Nucleus accumbens (tissue), 56 donors: ENCODE measurements around the gene NPLOC4.

Experiments
- DNase-seq, 56 donors: peaks; one replicate each; lab custom pipeline; 2025; lab: John Stamatoyannopoulos, UW

The NPLOC4 gene

GRCh38 chr17:81526662-81527571, 110.0 kb downstream of the NPLOC4 start:
- DNase-seq = no peak

GRCh38 chr17:81524865-81525159, 112.1 kb downstream of the NPLOC4 start:
- DNase-seq = no peak

DNA sequence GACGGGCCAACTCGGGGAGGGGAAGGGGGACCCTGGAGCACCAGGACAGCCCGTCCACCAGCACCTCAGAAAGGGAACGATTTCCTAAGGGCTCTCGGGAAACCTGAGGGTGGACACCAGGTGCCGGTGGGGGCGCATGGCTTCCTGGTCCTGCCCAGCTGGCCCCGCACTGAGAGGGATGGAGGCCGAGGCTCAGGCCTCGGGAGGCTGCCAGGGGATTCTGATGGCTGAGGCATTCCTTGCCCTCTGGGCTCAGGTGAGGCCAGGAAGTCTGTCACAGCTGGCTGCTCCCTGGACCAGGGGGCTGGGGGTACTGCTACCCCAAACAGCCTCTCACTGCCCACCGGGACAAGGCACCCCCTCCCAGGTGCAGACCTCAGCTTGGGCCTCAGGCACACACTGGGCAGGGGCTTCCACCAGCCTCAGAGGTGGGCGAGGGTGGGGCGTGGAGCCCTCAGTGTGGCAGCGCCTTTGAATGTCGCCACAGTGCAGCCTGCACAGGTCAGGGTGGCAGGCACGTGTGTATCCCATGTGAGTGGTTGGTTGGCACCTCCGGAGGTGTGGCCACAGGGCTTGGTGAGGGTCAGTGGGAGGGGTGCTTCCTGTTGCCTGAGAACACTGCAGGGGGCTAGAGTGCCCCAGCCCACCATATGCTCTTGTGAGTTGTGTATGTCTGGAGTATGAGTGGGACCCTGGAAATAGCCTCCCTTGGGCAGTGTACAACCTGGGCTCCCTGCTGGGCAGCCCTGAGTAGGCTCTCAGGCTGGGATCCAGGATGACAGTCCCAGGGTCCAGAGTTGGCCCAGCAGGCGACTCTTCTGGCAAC, 112.7 kb downstream of the NPLOC4 start:
- no peak for DNase-seq

- DNase-seq = peak in 39 of 56 donors; percentile 10 to 71 (median 46)
These were observed 113.4 kb downstream of the NPLOC4 start for GRCh38 chr17:81523402-81524038.

- no peak for DNase-seq
These were observed 114.2 kb downstream of the NPLOC4 start for GRCh38 chr17:81522491-81523401.

DNA sequence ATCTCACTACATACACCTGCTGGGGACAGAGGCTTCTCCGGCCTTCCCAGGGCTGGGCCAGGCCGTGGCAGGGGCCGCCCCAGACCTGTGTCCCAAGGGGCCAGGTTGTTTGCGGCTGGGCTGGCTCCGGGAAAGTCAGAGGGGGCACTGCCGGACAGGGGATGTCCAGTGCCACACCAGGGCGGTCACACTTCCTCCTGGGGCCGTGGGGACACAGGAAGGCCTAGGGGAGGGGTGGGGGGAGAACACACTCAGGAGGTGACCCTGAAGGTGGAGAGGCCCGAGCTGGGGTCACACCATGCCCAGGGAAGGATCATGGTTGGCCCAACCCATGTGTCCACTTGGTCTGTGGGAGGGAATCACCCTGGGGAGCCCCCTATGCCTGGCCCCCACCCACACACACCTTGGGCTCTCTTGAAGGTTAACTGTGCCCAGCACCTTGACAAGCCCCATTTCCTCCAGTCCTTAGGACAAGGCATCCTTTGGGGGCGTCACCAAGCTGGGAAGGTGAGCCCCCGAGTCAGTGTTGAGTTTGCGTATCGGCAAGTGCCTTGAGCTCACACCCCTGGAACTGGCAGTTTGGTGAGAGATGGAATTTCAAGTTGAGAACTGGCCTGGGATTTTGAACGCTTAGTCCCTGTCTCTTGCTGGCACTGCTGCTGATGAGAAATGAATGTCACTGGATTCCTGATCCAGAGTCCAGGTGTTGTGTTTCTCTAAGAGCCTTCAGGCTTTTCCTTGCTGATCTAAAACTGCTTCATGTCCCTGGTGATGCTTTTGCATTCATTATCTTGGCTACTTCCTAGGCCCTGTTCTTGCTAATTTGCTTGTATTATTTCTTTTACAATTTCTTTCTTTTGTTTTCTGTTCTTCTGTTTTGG, 116.7 kb downstream of the NPLOC4 start:
- no peak for DNase-seq

DNA sequence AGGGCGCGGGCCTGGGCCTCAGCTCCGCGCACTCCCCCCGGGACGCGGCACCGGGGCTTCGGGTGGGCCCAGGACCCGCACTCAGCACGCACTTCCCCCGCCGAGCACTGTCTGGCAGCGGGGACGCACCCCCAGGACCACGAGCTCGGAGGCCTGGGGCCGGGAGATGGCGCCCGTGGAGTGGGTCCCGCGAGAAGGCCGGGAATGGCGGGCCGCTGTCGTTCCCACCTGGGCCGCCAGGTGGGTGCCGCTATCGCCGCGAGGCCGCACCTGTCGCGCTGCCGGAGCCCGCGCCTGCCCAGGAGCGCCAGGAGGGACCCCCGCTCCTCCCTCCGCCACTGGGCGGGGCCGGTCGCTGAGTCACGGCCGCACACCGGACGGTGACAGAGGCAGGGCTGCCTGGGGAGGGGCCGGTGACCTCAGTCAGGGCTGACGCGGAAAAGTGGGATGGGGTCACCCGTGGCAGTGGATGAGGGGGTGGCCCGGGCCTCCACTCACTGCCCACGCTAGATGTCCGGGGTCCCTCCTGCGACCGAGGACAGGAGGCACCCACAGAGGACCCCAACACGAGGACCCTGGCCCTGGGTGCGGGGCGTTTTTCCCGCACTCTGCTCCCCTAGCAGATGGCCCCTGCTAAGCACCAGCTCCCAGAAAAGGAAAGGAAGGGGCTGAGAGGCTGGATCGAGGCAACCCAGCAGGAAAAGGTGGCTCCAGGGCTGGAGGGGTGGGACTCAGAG, 117.5 kb downstream of the NPLOC4 start:
- peak in 1 of 56 donors; percentile 35 for DNase-seq

- DNase-seq = no peak
These were observed 118.1 kb downstream of the NPLOC4 start for GRCh38 chr17:81518785-81519283.

- DNase-seq = no peak
These were observed 118.7 kb downstream of the NPLOC4 start for GRCh38 chr17:81518113-81518784.

DNA sequence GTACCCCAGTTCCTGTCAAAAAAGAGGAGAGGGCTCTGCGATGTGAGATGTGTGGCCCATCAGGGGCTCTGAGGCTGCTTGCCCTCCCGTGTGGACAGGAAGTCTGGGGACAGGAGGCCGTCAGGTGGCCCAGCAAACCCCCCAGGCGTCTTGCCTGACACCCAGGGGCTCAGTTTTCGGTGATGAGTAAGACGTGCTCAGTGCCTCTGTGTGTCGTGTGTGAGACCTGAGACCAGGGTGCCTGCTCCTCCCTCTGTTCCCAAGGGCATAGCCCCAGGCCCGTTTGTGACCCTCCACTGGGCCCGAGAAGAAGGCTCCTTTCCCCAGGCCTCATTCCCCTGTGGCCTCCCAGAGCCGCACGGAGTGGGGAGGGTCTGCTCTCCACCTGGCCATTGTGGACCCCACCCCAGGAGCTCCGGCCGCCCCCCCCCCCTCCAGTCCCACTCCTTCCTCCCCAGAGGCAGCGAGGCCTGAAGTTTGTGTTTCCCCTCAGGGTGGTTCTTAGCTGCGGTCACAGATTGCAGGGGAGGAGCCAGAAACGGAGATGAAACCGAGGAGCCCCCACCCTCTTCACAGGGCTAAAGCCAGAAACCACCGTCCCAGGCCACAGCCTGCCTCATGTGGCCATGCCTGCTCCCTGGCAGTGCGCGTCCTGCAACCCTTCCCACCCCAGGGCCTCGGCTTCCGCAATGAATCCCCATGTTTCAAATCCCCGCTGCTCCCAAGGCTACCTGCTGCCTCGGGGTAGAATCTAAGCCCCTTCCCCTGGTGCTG, 119.4 kb downstream of the NPLOC4 start:
- no peak for DNase-seq

- no peak for DNase-seq
These were observed 119.9 kb downstream of the NPLOC4 start for GRCh38 chr17:81517009-81517338.

DNA sequence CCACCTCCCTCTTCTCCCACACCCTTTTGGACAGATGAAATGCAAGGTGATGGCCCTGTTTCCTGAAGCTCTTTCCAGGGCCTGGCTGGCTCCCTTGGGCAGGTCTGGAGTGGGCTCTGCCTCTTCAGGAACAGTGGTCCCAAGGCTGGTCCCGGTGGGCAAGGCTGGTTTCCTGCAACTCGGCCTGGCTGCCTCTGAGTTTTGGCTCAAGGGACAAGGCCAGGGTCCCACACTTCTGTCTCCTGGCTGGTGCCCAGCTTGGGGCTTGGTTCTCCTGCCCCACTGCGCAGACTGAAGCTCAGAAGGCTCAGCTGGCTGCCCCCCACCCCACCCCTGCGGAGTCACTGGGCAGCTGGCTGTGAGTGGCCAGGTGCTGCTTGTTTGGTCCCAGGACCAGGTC, 120.5 kb downstream of the NPLOC4 start:
- no peak for DNase-seq

- no peak for DNase-seq
These were observed 121.3 kb downstream of the NPLOC4 start for GRCh38 chr17:81515530-81516041.

DNA sequence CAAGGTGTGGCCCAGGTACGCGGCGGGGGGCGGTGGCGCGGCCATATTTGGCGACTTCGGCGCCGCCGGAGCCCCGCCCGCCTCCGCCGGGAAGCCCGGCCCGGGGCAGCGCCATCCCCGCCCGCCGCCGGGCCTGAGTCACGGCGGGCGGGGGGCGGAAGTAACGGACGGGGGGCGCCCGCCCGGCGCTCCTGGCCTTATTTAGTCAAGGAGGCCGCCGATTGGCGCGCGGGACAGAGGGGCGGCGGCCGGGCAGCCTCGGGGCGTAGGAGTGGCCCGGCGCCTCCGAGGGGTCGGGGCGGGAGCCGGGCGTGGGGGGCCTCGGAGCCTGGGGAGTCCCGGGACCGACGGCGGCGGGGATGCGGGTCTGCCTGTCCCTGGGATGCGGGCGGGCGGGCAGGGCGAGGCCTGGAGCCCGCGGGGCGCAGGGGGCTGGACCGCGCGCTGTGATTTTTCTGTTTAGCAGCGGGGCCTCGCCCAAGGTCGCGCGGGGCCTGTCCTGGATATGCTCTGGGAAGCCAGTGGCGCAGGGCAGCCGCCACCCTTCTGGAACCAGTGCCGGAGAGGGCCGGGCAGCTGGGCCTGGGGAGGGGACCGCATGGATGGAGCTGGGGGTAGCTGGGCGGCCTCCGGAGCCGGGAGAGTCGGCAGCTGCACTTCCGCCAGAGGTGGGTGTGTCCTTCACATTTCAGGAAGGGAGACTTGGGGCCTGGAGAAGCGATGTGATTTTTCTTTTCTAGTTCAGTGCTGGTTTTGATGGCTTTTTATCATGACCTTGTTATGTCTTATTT, 122.0 kb downstream of the NPLOC4 start:
- DNase-seq = peak in 22 of 56 donors; percentile 14 to 87 (median 42)

- DNase-seq = no peak
These were observed 122.5 kb downstream of the NPLOC4 start for GRCh38 chr17:81514489-81514738.
